ENCODE results near the gene CSPG4.
A peak's percentile ranks its signal among the peaks of the same experiment; 100 is the strongest.
"Not testable (repeated sequence)": the region's sequence is repeated elsewhere in the genome, so short reads cannot be mapped to it uniquely, and the experiment has no call there.

The CSPG4 gene

DNA sequence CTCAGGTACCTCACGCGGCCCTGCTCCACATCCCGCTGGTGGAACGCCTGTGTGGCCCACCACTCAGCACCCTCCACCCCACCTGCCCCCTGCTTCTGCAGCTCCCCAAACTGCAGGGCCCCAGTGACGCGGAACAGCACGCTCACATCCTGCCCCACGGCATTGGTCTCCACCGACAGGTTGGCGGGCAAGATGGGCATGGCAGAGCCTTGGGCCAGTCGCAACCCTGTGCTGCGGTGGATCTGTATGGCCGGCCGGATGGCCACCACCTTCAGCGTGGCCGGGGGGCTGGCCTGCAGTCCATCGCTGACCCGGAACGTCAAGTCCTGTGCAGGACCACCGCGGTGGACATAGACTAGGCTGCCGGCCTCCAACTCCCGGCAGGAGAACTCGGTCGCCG is 23.8 kb downstream of the CSPG4 start:
- DNase-seq (ENCODE audit: low read depth), result no peak
- TF ChIP-seq, protein P1, sequence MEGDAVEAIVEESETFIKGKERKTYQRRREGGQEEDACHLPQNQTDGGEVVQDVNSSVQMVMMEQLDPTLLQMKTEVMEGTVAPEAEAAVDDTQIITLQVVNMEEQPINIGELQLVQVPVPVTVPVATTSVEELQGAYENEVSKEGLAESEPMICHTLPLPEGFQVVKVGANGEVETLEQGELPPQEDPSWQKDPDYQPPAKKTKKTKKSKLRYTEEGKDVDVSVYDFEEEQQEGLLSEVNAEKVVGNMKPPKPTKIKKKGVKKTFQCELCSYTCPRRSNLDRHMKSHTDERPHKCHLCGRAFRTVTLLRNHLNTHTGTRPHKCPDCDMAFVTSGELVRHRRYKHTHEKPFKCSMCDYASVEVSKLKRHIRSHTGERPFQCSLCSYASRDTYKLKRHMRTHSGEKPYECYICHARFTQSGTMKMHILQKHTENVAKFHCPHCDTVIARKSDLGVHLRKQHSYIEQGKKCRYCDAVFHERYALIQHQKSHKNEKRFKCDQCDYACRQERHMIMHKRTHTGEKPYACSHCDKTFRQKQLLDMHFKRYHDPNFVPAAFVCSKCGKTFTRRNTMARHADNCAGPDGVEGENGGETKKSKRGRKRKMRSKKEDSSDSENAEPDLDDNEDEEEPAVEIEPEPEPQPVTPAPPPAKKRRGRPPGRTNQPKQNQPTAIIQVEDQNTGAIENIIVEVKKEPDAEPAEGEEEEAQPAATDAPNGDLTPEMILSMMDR (IDR thresholded peaks at IDR 0.05; ENCODE audit: low read depth, low read length, missing control alignments), result no peak
- H3K4me3 ChIP-seq (ENCODE audit: low read depth, low read length), result no peak overlapping the region

- TF ChIP-seq, protein P1 (IDR thresholded peaks at IDR 0.05; ENCODE audit: low read depth, low read length, missing control alignments), result no peak
- no peak for DNase-seq (ENCODE audit: low read depth)
- no peak overlapping the region for H3K4me3 ChIP-seq (ENCODE audit: low read depth, low read length)
Observed at GRCh38 chr15:75688278-75688557, 24.4 kb downstream of the CSPG4 start.

DNA sequence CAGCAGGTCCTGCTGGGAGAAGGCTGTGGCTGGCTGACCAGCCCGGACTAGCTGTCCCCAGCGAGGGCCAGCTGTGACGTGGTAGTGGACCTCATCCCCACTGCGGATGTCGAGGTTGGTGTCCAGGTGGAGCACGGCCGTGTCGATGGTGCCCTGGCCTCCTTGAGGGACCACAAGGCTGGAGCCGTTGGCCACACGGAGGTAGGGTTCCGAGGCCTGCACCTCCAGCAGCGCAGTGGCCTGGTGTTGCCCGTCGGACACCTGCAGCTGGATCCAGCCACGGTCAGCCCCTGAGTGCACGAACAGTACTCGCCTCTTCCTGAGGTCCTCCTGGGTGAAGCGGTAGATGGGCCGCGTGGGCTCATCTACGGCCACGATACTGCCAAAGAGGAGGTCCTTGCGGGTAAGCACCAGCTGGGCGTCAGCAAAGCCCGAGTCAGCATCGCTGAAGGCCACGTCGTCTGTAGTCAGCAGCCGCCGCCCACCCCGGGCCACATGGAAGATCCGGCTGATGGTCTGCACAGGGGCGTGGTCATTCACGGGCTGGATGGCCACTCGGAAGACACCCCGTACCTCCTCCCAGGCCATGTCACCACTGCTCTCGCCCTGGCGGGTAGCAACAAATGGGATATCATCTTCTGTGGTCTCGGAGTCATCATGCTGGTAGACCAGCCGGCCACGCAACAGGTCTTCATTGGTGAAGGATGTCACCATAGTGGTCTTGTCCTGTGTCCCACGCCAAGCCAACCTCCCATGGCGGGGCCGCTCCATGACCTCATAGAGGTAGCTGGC is 25.0 kb downstream of the CSPG4 start:
- H3K4me3 ChIP-seq (ENCODE audit: low read depth, low read length), result no peak overlapping the region
- TF ChIP-seq, protein P1 (IDR thresholded peaks at IDR 0.05; ENCODE audit: low read depth, low read length, missing control alignments), result no peak
- no peak for DNase-seq (ENCODE audit: low read depth)

DNA sequence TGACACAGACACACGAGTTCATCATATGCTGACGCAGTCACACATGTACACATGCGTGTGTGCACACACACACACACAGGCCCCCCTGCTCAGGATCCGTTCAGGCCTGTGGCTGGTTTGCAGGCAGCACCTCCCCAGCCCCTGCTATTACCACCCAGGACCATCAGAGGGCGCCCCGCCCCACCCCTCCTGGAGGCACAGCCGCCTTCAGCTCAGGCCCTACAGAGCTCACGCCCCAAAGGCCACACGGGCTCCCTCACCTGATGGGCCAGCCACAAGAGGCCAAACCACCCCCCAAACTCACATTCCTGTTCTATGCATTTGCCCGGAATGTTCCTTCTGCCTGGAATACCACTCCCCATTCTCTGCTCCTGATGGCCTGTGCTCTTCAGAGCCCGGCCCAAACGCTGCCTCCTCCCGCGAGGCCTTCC is 26.4 kb downstream of the CSPG4 start:
- TF ChIP-seq, protein P1 (IDR thresholded peaks at IDR 0.05; ENCODE audit: low read depth, low read length, missing control alignments), result peak; percentile 72
- not testable (repeated sequence) for H3K4me3 ChIP-seq (ENCODE audit: low read depth, low read length); DNase-seq (ENCODE audit: low read depth)

DNA sequence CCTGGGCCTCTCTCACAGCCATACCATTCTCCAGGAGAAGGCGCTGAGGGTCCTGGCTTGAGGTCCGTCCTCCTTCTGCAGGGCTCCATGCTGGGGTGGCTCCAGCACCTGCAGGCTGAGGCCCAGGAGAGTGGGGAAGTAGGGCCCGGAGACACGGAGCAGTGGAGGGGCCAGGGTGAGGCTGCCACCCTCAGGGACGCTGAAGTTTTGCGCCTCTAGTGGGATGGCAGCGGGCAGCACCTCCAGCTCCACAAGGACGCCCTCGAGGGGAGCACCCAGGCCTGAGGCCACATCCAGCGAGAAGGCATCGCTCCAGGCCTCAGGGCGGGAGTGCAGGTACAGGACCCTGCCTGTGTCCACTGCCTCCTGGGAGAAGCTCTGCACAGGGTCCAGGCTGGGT is 27.5 kb downstream of the CSPG4 start:
- H3K4me3 ChIP-seq (ENCODE audit: low read depth, low read length), result no peak overlapping the region
- DNase-seq (ENCODE audit: low read depth), result no peak
- TF ChIP-seq, protein P1 (IDR thresholded peaks at IDR 0.05; ENCODE audit: low read depth, low read length, missing control alignments), result no peak

DNA sequence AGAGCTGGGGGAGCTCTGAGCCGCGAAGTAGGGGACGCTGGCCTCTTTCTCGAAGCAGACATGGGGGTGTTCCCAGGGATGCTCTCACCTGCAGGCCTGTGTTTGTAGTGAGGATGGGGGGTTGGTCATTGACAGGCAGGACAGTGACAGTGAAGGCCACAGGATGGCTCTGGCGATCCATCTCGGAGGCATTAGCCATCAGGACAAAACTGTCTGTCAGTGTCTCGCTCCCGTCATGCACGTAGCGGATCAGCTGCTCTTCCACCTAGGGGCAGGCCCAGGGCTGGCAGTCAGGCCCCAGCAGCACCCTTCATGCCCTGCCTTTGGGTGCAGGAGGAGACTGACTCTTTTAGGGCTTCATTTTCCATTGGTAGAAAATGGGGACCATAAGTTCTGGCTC is 28.0 kb downstream of the CSPG4 start:
- no peak overlapping the region for H3K4me3 ChIP-seq (ENCODE audit: low read depth, low read length)
- TF ChIP-seq, protein P1 (IDR thresholded peaks at IDR 0.05; ENCODE audit: low read depth, low read length, missing control alignments), result no peak
- no peak for DNase-seq (ENCODE audit: low read depth)

Data from GM12864 (cell line).